SKM-1 (cell line): Measurements from ENCODE around the gene ASB11.
A peak's percentile ranks its signal among the peaks of the same experiment; 100 is the strongest.
"Not testable (repeated sequence)": the region's sequence is repeated elsewhere in the genome, so short reads cannot be mapped to it uniquely, and the experiment has no call there.

Experiments used
- DNase-seq: peaks from one replicate; lab custom pipeline; 2025; ENCODE audit not compliant: unreplicated experiment; lab: John Stamatoyannopoulos, UW

ASB11 gene

GRCh38 chrX:15310117-15310516 lies 5.3 kb downstream of the ASB11 start:
- DNase-seq, result no peak

GRCh38 chrX:15305899-15306298 lies 9.5 kb downstream of the ASB11 start:
- DNase-seq, result not testable (repeated sequence)

- peak; percentile 22 for DNase-seq
Measured at GRCh38 chrX:15301924-15302323, 13.5 kb downstream of the ASB11 start.

- peak; percentile 11 for DNase-seq
Measured at GRCh38 chrX:15299941-15300851, 15.2 kb downstream of the ASB11 start.

- DNase-seq, result no peak
Measured at GRCh38 chrX:15298780-15299179, 16.7 kb downstream of the ASB11 start.

- DNase-seq, result no peak
Measured at GRCh38 chrX:15298201-15298600, 17.2 kb downstream of the ASB11 start.

- DNase-seq, result no peak
Measured at GRCh38 chrX:15293451-15293850, 22.0 kb downstream of the ASB11 start.

GRCh38 chrX:15292861-15293260 lies 22.6 kb downstream of the ASB11 start:
- no peak for DNase-seq

GRCh38 chrX:15277604-15278003 lies 37.8 kb downstream of the ASB11 start:
- no peak for DNase-seq

GRCh38 chrX:15274946-15275345 lies 40.5 kb downstream of the ASB11 start:
- DNase-seq, result no peak

GRCh38 chrX:15273275-15273674 lies 42.2 kb downstream of the ASB11 start:
- DNase-seq, result not testable (repeated sequence)

- no peak for DNase-seq
Measured at GRCh38 chrX:15271757-15272156, 43.7 kb downstream of the ASB11 start.

- no peak for DNase-seq
Measured at GRCh38 chrX:15269618-15270521, 45.6 kb downstream of the ASB11 start, which contains the start of gene ASB9. Gene ASB9, minus strand, starts transcription at chrX:15270083. Its CDS starts 209 bp downstream, at chrX:15269874.

GRCh38 chrX:15269120-15269519 lies 46.3 kb downstream of the ASB11 start:
- DNase-seq, result no peak

- no peak for DNase-seq
Measured at GRCh38 chrX:15254852-15255251, 60.6 kb downstream of the ASB11 start.

- DNase-seq, result no peak
Measured at GRCh38 chrX:15245896-15246295, 69.5 kb downstream of the ASB11 start.

- DNase-seq, result no peak
Measured at GRCh38 chrX:15244421-15244820, 71.0 kb downstream of the ASB11 start.

GRCh38 chrX:15242899-15243555 lies 72.4 kb downstream of the ASB11 start:
- DNase-seq, result no peak

- DNase-seq, result no peak
Measured at GRCh38 chrX:15241301-15241700, 74.1 kb downstream of the ASB11 start.

- DNase-seq, result no peak
Measured at GRCh38 chrX:15240414-15240813, 75.0 kb downstream of the ASB11 start.

- DNase-seq, result no peak
Measured at GRCh38 chrX:15236146-15236545, 79.3 kb downstream of the ASB11 start.
